ENCODE measurements around the gene LITAF.

DNA sequence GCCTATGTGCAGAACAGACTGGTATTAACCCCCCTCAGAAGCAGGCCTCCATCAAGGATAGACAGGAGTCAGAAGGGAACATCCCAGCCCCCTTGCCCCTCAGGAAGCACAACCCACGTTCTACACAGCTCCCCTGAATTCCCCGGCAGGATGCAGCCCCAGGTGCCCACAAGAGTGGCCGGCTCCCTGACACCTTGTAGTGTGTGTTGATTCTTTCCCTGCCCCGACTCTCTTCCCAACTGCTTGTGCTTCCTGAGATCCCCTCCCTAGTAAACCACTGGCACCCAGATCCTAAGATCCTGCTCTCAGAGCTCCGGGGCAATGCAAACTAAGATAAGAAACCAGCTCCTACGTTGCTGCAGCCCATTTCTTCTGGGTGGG is 34.8 kb upstream of the LITAF start:
- TF ChIP-seq, protein P1, sequence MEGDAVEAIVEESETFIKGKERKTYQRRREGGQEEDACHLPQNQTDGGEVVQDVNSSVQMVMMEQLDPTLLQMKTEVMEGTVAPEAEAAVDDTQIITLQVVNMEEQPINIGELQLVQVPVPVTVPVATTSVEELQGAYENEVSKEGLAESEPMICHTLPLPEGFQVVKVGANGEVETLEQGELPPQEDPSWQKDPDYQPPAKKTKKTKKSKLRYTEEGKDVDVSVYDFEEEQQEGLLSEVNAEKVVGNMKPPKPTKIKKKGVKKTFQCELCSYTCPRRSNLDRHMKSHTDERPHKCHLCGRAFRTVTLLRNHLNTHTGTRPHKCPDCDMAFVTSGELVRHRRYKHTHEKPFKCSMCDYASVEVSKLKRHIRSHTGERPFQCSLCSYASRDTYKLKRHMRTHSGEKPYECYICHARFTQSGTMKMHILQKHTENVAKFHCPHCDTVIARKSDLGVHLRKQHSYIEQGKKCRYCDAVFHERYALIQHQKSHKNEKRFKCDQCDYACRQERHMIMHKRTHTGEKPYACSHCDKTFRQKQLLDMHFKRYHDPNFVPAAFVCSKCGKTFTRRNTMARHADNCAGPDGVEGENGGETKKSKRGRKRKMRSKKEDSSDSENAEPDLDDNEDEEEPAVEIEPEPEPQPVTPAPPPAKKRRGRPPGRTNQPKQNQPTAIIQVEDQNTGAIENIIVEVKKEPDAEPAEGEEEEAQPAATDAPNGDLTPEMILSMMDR (IDR thresholded peaks at IDR 0.05) = no peak
- TF ChIP-seq POLR2A (IDR thresholded peaks at IDR 0.05; ENCODE audit: low read length) = no peak
- TF ChIP-seq NPAS2 (CRISPR knock-in tag; IDR thresholded peaks at IDR 0.05; ENCODE audit: borderline replicate concordance) = no peak
- no peak for TF ChIP-seq HDAC2 (IDR thresholded peaks at IDR 0.05)
- TF ChIP-seq, protein P2, sequence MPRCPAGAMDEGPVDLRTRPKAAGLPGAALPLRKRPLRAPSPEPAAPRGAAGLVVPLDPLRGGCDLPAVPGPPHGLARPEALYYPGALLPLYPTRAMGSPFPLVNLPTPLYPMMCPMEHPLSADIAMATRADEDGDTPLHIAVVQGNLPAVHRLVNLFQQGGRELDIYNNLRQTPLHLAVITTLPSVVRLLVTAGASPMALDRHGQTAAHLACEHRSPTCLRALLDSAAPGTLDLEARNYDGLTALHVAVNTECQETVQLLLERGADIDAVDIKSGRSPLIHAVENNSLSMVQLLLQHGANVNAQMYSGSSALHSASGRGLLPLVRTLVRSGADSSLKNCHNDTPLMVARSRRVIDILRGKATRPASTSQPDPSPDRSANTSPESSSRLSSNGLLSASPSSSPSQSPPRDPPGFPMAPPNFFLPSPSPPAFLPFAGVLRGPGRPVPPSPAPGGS (IDR thresholded peaks at IDR 0.05) = no peak
- TF ChIP-seq, protein P3, sequence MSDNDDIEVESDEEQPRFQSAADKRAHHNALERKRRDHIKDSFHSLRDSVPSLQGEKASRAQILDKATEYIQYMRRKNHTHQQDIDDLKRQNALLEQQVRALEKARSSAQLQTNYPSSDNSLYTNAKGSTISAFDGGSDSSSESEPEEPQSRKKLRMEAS (IDR thresholded peaks at IDR 0.05) = no peak
- TF ChIP-seq JUN (IDR thresholded peaks at IDR 0.05) = no peak
- TF ChIP-seq ZC3H11A (IDR thresholded peaks at IDR 0.05) = no peak
- no peak for TF ChIP-seq SMC3 (IDR thresholded peaks at IDR 0.05)
- TF ChIP-seq ZNF302 (CRISPR knock-in tag; IDR thresholded peaks at IDR 0.05) = no peak
- TF ChIP-seq, protein P4, sequence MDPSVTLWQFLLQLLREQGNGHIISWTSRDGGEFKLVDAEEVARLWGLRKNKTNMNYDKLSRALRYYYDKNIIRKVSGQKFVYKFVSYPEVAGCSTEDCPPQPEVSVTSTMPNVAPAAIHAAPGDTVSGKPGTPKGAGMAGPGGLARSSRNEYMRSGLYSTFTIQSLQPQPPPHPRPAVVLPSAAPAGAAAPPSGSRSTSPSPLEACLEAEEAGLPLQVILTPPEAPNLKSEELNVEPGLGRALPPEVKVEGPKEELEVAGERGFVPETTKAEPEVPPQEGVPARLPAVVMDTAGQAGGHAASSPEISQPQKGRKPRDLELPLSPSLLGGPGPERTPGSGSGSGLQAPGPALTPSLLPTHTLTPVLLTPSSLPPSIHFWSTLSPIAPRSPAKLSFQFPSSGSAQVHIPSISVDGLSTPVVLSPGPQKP (IDR thresholded peaks at IDR 0.05; ENCODE audit: low read depth, low read length) = no peak
- TF ChIP-seq, protein P5, sequence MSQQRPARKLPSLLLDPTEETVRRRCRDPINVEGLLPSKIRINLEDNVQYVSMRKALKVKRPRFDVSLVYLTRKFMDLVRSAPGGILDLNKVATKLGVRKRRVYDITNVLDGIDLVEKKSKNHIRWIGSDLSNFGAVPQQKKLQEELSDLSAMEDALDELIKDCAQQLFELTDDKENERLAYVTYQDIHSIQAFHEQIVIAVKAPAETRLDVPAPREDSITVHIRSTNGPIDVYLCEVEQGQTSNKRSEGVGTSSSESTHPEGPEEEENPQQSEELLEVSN (IDR thresholded peaks at IDR 0.05; ENCODE audit: borderline replicate concordance, low read depth) = no peak
- TF ChIP-seq ZFP36 (IDR thresholded peaks at IDR 0.05; ENCODE audit: borderline replicate concordance, partially characterized antibody) = no peak
- no peak for TF ChIP-seq NFE2L2 (conservative IDR thresholded peaks at IDR 0.05; ENCODE audit: low read length)

All from A549 (cell line).